HepG2 (cell line): ENCODE measurements around the gene FOXN3. TPM values are rescaled to one million over a fixed set of nuclear protein-coding genes. Genes with fewer than 3 reads are reported as not detected.

Source experiments
- ATAC-seq: fragments of 200-7000 bp; cut with Tn5 transposase; 3 replicates; pipeline ENCODE4 v1.9.1; 2020; ENCODE audit warnings: mild to moderate bottlenecking, moderate library complexity
- BruUV-seq: library from RNA; stranded (reverse); fragments of 400-500 nt; replicated peaks from 2 replicates; lab custom pipeline; 2021; lab: Mats Ljungman, UMichigan
- CTCF ChIA-PET: fragments of 300-600 bp; formaldehyde crosslinking; extraction: SDS; loops from one replicate; lab custom pipeline; 2021; ENCODE audit warnings: low total read pairs, inconsistent platforms, low intra/inter-chr PET ratio; lab: Yijun Ruan, JAX
- POLR2A ChIA-PET: fragments of 350-600 bp; sonication (Branson Sonifier 250); formaldehyde crosslinking; loops from one replicate; lab custom pipeline; 2020; ENCODE audit warnings: antibody characterized with exemption, inconsistent platforms; lab: Yijun Ruan, JAX
- DNase-seq: peaks from one replicate; pipeline ENCODE4 v3.0.0-alpha.2; 2015; ENCODE audit warnings: low spot score
- FAIRE-seq: peaks from 3 replicates; lab custom pipeline; 2011; peaks lifted over from hg19 to GRCh38; lab: Jason Lieb, UNC
- H2AFZ ChIP-seq: one replicate; pipeline ENCODE4 v1.6.1; 2011; ENCODE audit warnings: low read length, inconsistent platforms
- H3K27ac ChIP-seq: fragments of 300-600 bp; 3 replicates; pipeline ENCODE4 v1.8.0; 2011; ENCODE audit warnings: mixed run types, mild to moderate bottlenecking, mixed read lengths, low read length, inconsistent platforms; ENCODE audit not compliant: insufficient read depth; ENCODE audit errors: extremely low read length
- H3K27me3 ChIP-seq, 2 experiments: fragments of 200-600 bp in 1 of 2; 2 replicates in 1 of 2; 3 replicates in 1 of 2; pipeline versions ENCODE4 v1.6.0 to v1.8.0; 2011; ENCODE audit warnings: low read length in 2 of 2, mild to moderate bottlenecking in 2 of 2, moderate library complexity in 2 of 2, inconsistent platforms in 1 of 2; ENCODE audit not compliant: insufficient read depth in 2 of 2, control insufficient read depth in 1 of 2
- H3K36me3 ChIP-seq, 2 experiments: fragments of 200-600 bp in 1 of 2; replicated peaks in 1 of 2; 2 replicates in 1 of 2; 3 replicates in 1 of 2; pipeline versions ENCODE4 v1.5.1 to v1.8.0; 2011; ENCODE audit warnings: low read length in 2 of 2, inconsistent platforms in 1 of 2; ENCODE audit not compliant: insufficient read depth in 2 of 2, control insufficient read depth in 1 of 2
- H3K4me1 ChIP-seq: 2 replicates; pipeline ENCODE4 v1.5.1; 2012; ENCODE audit warnings: low read length, inconsistent platforms; ENCODE audit not compliant: insufficient read depth
- H3K4me2 ChIP-seq: 2 replicates; pipeline ENCODE4 v1.6.0; 2011; ENCODE audit warnings: low read depth, low read length, inconsistent platforms
- H3K4me3 ChIP-seq, 3 experiments: fragments of 200-600 bp in 1 of 3; sonication (generic), shearing (Covaris generic) in 1 of 3; replicated peaks in 1 of 3; 2 replicates each; pipeline ENCODE4 v1.5.1; 2011 to 2016; ENCODE audit warnings: low read length in 3 of 3, inconsistent platforms in 2 of 3, low read depth in 2 of 3, mild to moderate bottlenecking in 2 of 3, control low read depth in 1 of 3, mixed read lengths in 1 of 3; ENCODE audit not compliant: insufficient read depth in 1 of 3
- H3K79me2 ChIP-seq: one replicate; pipeline ENCODE4 v1.6.1; 2011; ENCODE audit warnings: low read length, inconsistent platforms; ENCODE audit not compliant: insufficient read depth
- H3K9ac ChIP-seq: 2 replicates; pipeline ENCODE4 v1.6.0; 2011; ENCODE audit warnings: mild to moderate bottlenecking, low read depth, low read length, inconsistent platforms; ENCODE audit not compliant: insufficient read depth
- H3K9me3 ChIP-seq: 2 replicates; pipeline ENCODE4 v1.5.1; 2012; ENCODE audit warnings: mild to moderate bottlenecking, low read length
- H4K20me1 ChIP-seq: 2 replicates; pipeline ENCODE4 v1.6.0; 2011; ENCODE audit warnings: inconsistent platforms, mild to moderate bottlenecking, low read length, moderate library complexity; ENCODE audit not compliant: insufficient read depth
- ADNP ChIP-seq: sonication (generic); formaldehyde crosslinking; IDR thresholded peaks from 2 replicates; pipeline ENCODE4 v1.4.0; 2020; ENCODE audit warnings: missing genetic modification reagents
- AHR ChIP-seq: IDR thresholded peaks from 2 replicates; pipeline ENCODE4 v1.6.1; 2018; ENCODE audit warnings: missing genetic modification reagents, missing compliant biosample characterization
- GABPB1 ChIP-seq: IDR thresholded peaks from 2 replicates; pipeline ENCODE4 v1.6.1; 2016; ENCODE audit warnings: mild to moderate bottlenecking, missing genetic modification reagents, moderate library complexity, missing compliant biosample characterization
- HOXD1 ChIP-seq: sonication (generic); formaldehyde crosslinking; IDR thresholded peaks from 2 replicates; pipeline ENCODE4 v1.5.0; 2020; ENCODE audit warnings: missing genetic modification reagents
- PHF5A ChIP-seq: IDR thresholded peaks from one replicate; pipeline ENCODE4 v1.6.1; 2018; ENCODE audit warnings: low read depth, missing genetic modification reagents; ENCODE audit not compliant: unreplicated experiment
- REXO4 ChIP-seq: sonication (generic); formaldehyde crosslinking; IDR thresholded peaks from 2 replicates; pipeline ENCODE4 v1.8.0; 2022; ENCODE audit warnings: missing genetic modification reagents, mild to moderate bottlenecking, borderline replicate concordance
- ZNF121 ChIP-seq: sonication (generic); formaldehyde crosslinking; IDR thresholded peaks from 2 replicates; pipeline ENCODE4 v1.5.0; 2020; ENCODE audit warnings: mild to moderate bottlenecking, missing genetic modification reagents
- WGBS: methylation state at CpG from one replicate; pipeline ENCODE4 v1.1.6; 2017; ENCODE audit warnings: low lambda C conversion rate; 5-methylcytosine and 5-hydroxymethylcytosine counted together
- in situ Hi-C: cut with HindIII; loops from 2 replicates; pipeline ENCODE4 v1.10.0; 2017; ENCODE audit warnings: low pct_unique_long_range_greater_than_20kb; ENCODE audit not compliant: extremely low pct_ligation_motif_present
- intact Hi-C: fragments of 100-400 bp; cut with micrococcal nuclease; formaldehyde crosslinking; loops from one replicate; pipeline ENCODE4 v1.10.0; 2022; ENCODE audit not compliant: unreplicated experiment
- polyA plus RNA-seq, 8 experiments: library from polyadenylated mRNA; depleted of rRNA in 3 of 8; stranded (reverse) in 7 of 8; unstranded in 1 of 8; fragments of >200 nt; fragmentation: Illumina TruSeq in 4 of 8; extraction: Trizol in 4 of 8; gene quantifications; 2 replicates each; pipeline versions ENCODE4 v1.2.1 to v1.2.3, GENCODE V29; 2011 to 2016; ENCODE audit warnings: low read depth in 4 of 8, missing spikeins in 1 of 8, mixed read lengths in 1 of 8; ENCODE audit not compliant: insufficient read depth in 1 of 8
- total RNA-seq, 5 experiments: library from RNA; depleted of rRNA; stranded (reverse); fragments of >200 nt; fragmentation: Illumina TruSeq; extraction: Trizol; gene quantifications; 2 replicates each; pipeline ENCODE4 v1.2.3, GENCODE V29; 2016; ENCODE audit warnings: low read depth in 1 of 5
- TF ChIP-seq, protein P1 (sequence below): sonication (generic); formaldehyde crosslinking; IDR thresholded peaks from 2 replicates; pipeline ENCODE4 v1.5.0; 2020; ENCODE audit warnings: mild to moderate bottlenecking, missing genetic modification reagents, borderline replicate concordance

Gene FOXN3
- total and polyA plus RNA-seq, 2 of the 13 experiments (the other 11 are each of a cell fraction or from before 2014, with no cell fraction given) = 32.4 to 70.2 TPM

DNA sequence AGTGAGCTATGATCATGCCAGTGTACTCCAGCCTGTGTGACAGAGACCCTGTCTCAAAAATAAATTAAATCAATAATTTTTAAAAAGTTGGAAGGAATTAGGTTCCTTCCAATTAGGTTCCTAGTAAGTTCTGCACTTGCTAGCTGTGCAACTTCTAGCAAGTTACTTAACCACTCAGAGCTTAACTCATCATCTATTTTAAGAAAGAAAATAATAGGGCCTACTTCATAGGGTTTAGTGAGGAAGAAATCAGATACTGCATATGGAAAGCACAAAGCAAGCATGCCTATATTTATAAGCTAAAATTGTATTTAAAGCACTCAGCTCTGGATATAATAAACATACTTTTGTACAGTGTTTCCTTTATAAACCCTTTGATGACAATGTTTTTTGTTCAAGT, 10.7 kb downstream of the FOXN3 start (continued):
- TF ChIP-seq PHF5A (no peak), ADNP (no peak), AHR (CRISPR knock-in tag) (no peak)
- TF ChIP-seq, protein P1, sequence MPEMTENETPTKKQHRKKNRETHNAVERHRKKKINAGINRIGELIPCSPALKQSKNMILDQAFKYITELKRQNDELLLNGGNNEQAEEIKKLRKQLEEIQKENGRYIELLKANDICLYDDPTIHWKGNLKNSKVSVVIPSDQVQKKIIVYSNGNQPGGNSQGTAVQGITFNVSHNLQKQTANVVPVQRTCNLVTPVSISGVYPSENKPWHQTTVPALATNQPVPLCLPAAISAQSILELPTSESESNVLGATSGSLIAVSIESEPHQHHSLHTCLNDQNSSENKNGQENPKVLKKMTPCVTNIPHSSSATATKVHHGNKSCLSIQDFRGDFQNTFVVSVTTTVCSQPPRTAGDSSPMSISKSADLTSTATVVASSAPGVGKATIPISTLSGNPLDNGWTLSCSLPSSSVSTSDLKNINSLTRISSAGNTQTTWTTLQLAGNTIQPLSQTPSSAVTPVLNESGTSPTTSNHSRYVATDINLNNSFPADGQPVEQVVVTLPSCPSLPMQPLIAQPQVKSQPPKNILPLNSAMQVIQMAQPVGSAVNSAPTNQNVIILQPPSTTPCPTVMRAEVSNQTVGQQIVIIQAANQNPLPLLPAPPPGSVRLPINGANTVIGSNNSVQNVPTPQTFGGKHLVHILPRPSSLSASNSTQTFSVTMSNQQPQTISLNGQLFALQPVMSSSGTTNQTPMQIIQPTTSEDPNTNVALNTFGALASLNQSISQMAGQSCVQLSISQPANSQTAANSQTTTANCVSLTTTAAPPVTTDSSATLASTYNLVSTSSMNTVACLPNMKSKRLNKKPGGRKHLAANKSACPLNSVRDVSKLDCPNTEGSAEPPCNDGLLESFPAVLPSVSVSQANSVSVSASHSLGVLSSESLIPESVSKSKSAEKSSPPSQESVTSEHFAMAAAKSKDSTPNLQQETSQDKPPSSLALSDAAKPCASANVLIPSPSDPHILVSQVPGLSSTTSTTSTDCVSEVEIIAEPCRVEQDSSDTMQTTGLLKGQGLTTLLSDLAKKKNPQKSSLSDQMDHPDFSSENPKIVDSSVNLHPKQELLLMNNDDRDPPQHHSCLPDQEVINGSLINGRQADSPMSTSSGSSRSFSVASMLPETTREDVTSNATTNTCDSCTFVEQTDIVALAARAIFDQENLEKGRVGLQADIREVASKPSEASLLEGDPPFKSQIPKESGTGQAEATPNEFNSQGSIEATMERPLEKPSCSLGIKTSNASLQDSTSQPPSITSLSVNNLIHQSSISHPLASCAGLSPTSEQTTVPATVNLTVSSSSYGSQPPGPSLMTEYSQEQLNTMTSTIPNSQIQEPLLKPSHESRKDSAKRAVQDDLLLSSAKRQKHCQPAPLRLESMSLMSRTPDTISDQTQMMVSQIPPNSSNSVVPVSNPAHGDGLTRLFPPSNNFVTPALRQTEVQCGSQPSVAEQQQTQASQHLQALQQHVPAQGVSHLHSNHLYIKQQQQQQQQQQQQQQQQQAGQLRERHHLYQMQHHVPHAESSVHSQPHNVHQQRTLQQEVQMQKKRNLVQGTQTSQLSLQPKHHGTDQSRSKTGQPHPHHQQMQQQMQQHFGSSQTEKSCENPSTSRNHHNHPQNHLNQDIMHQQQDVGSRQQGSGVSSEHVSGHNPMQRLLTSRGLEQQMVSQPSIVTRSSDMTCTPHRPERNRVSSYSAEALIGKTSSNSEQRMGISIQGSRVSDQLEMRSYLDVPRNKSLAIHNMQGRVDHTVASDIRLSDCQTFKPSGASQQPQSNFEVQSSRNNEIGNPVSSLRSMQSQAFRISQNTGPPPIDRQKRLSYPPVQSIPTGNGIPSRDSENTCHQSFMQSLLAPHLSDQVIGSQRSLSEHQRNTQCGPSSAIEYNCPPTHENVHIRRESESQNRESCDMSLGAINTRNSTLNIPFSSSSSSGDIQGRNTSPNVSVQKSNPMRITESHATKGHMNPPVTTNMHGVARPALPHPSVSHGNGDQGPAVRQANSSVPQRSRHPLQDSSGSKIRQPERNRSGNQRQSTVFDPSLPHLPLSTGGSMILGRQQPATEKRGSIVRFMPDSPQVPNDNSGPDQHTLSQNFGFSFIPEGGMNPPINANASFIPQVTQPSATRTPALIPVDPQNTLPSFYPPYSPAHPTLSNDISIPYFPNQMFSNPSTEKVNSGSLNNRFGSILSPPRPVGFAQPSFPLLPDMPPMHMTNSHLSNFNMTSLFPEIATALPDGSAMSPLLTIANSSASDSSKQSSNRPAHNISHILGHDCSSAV (CRISPR knock-in tag) = no peak

DNA sequence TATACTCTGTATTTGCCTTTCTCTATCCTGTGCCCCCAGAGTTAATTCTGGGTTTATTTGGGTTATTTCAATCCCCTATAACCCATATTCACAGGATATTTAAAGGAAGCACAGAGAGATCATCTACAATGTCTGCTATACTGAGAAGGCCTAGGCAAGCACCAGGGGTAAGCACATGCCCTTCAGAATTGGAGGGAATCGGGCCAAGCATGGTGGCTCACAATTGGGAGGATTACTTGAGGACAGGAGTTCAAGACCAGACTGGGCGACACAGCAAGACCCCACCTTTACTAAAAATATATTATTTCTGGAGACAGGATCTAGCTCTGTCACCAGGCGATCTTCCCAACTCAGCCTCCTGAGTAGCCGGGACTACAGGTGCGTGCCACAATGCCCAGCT, 11.3 kb downstream of the FOXN3 start:
- FAIRE-seq (no peak), DNase-seq (no peak), ATAC-seq (no peak)
- CTCF ChIA-PET = no interaction called here
- intact Hi-C loops (no loop called here), in situ Hi-C loops (loop anchor here (25.0 kb wide), 1 partner anchor 507 kb away; no protein-coding TSS in a partner anchor)
- no peak for TF ChIP-seq REXO4 (CRISPR knock-in tag)
- no peak for TF ChIP-seq GABPB1 (CRISPR knock-in tag)
- TF ChIP-seq HOXD1 (CRISPR knock-in tag) = no peak
- peak; percentile 74; the same call in 1 of the 2 replicates for TF ChIP-seq ZNF121 (CRISPR knock-in tag)
- H3K4me1 ChIP-seq = peaks cover 68% of the 10 kb centered on the region
- H3K79me2 ChIP-seq = peaks cover 97% of the 10 kb centered on the region
- peaks cover 23 to 77% of the 10 kb centered on the region in 2 experiments for H3K36me3 ChIP-seq
- no peak overlapping the region for H2AFZ ChIP-seq
- H3K9me3 ChIP-seq = no peaks in the 10 kb centered on the region
- BruUV-seq = no TSS peak
- POLR2A ChIA-PET = no interaction called here
- H4K20me1 ChIP-seq = peaks cover 55% of the 10 kb centered on the region
- WGBS = 100% methylated on average over 4 of the region's 5 CpGs
- H3K4me2 ChIP-seq = no peak overlapping the region
- no peaks in the 10 kb centered on the region for H3K27me3 ChIP-seq
- no peak overlapping the region for H3K27ac ChIP-seq
- H3K9ac ChIP-seq = no peak overlapping the region
- H3K4me3 ChIP-seq = no peak overlapping the region
